AG04449 (cell line): ENCODE measurements around the gene DCST2.
A peak's percentile ranks its signal among the peaks of the same experiment; 100 is the strongest.
"Not testable (repeated sequence)": the region's sequence is repeated elsewhere in the genome, so short reads cannot be mapped to it uniquely, and the experiment has no call there.

Experiments
- CTCF ChIA-PET: fragments of 350-600 bp; formaldehyde crosslinking; extraction: SDS; loops from one replicate; lab custom pipeline; 2021; ENCODE audit warnings: antibody characterized with exemption; lab: Yijun Ruan, JAX
- POLR2A ChIA-PET: fragments of 400-600, 350-600 bp; formaldehyde crosslinking; extraction: SDS; loops from one replicate; lab custom pipeline; 2020; ENCODE audit warnings: antibody characterized with exemption, inconsistent platforms; lab: Yijun Ruan, JAX
- DNase-seq: peaks from one replicate; pipeline ENCODE4 v3.0.0-alpha.2; 2010; ENCODE audit warnings: low read depth, low spot score
- H3K4me3 ChIP-seq: 2 replicates; pipeline ENCODE4 v1.5.1; 2011; ENCODE audit warnings: low read depth, mild to moderate bottlenecking, control low read depth, low read length
- TF ChIP-seq, protein P1 (sequence below): IDR thresholded peaks from one replicate; pipeline ENCODE4 v1.5.1; 2011; ENCODE audit warnings: mild to moderate bottlenecking, moderate library complexity, low read length, control low read depth, inconsistent platforms; ENCODE audit not compliant: insufficient read depth; ENCODE audit errors: missing control alignments

Gene DCST2

DNA sequence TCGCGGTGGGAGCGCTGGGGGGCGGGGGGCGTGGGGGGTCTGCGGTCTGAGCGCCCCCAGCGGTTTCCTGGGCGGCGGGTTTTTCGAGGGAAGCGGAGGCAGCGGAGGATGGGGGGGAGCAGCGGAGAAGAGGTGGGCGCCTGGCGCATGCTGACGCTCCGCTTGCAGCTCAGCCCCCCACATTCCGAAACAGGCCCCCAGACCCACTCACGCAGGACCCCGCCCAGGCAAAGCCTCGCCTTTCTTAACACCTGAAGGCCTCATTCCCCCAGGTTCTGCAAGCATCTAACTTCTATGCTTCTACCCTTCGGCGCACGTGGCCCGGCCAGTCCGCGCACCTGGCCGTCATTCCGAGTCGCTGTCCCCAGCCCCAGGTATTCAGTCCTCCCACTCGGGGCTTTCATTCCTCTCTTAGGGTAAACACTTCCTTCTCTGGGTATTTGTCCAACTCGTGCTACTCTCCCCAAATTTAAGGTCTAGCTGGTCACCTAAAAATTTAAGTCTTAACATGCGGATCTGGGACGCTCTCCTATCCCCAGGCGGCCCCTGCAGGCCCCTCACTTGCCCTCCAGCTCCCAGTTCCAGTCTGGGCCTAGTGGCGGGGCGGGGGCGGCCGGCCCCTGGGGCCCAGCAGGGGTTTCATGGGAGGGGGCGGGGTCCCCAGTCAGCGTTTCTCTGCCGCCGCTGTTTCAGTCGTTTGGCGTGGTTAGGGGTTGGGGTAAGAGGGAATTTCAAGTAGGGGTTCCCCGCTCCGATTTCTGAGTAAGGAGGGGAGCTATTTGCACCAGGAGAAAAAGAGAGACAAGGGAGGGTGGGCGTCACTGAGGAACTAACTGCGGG is 33.8 kb downstream of the DCST2 start:
- POLR2A ChIA-PET: interaction anchor here (0.8 to 1.7 kb wide), 5 partner anchors 20 to 63 kb away, joined by 3 to 9 read pairs (median 4); partner anchors contain the start of genes PBXIP1, PMVK, PYGO2 and SHC1
- DNase-seq: no peak
- TF ChIP-seq, protein P1, sequence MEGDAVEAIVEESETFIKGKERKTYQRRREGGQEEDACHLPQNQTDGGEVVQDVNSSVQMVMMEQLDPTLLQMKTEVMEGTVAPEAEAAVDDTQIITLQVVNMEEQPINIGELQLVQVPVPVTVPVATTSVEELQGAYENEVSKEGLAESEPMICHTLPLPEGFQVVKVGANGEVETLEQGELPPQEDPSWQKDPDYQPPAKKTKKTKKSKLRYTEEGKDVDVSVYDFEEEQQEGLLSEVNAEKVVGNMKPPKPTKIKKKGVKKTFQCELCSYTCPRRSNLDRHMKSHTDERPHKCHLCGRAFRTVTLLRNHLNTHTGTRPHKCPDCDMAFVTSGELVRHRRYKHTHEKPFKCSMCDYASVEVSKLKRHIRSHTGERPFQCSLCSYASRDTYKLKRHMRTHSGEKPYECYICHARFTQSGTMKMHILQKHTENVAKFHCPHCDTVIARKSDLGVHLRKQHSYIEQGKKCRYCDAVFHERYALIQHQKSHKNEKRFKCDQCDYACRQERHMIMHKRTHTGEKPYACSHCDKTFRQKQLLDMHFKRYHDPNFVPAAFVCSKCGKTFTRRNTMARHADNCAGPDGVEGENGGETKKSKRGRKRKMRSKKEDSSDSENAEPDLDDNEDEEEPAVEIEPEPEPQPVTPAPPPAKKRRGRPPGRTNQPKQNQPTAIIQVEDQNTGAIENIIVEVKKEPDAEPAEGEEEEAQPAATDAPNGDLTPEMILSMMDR: no peak
- H3K4me3 ChIP-seq: peak overlapping the region; percentile 72
- CTCF ChIA-PET: interaction anchor here (0.6 to 17.2 kb wide), 30 partner anchors 8 to 519 kb away, joined by 3 to 244 read pairs (median 4); partner anchors contain the start of genes CKS1B, DCST1, DCST2 and FLAD1

DNA sequence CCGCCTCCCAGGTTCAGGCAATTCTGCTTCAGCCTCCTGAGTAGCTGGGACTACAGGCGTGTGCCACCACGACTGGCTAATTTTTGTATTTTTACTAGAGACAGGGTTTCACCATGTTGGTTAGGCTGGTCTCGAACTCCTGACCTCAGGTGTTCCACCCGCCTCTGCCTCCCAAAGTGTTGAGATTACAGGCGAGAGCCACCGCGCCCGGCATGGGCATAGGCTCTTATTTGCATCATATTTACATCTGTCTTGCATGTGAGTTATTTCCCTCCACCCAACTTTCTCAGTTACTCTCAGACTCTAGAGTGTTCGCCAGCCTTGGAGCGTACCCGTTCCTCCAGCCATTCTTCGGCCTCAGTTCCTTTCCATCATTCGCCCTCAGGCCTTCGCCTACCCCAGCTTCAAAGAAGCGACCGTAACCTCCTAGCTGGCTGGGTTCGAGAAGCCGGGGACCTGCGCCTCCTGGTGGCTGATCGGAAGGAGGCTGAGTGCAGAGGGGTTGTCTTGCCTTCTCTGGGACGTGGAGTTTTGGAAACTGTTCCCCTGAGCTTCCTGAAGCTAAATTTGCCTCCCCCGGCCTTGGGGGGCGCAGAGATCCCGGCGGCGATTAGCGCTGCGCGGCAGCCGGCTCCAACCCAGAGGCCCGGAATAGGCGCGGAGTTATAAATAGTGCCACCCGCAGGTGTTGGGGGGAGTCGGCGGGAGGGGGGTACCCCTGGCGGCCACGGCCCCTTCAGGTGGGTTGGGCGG is 34.6 kb downstream of the DCST2 start:
- TF ChIP-seq, protein P1: peak; percentile 89
- DNase-seq: no peak
- CTCF ChIA-PET: interaction anchor here (0.6 to 17.2 kb wide), 29 partner anchors 9 to 518 kb away, joined by 3 to 244 read pairs (median 4); partner anchors contain the start of genes CKS1B, DCST1, DCST2 and FLAD1
- POLR2A ChIA-PET: interaction anchor here (1.0 to 1.7 kb wide), 3 partner anchors 28 to 43 kb away, joined by 4 to 9 read pairs (median 6); partner anchors contain the start of genes PBXIP1, PYGO2 and SHC1
- peak overlapping the region; percentile 72 for H3K4me3 ChIP-seq

DNA sequence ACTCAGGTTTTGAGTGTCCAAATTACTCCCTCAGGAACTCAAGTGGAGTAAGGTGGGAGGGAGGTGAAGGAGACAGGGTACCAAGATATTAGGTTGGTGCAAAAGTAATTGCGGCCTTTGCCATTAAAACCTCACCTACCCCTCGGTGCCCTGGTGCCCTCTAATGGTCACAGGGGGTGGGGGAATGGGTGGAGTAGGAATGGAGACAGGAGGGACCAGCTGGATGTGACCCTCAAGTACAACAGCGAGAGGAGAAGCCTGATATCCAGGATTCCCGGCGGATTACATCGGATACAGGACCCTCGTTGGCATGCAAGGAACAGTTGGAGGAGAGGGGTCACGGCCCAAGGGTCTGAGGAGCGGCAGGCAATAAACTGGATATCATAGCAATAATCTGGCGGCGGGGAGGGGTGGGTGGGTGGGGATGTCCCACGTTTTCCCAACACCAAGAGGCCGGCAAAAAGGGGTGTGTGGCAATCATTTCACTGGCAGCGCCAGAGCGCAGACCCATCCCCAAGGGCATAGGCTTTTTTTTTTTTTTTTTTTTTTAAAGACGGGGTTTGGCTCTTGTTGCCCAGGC is 35.3 kb downstream of the DCST2 start:
- no peak overlapping the region for H3K4me3 ChIP-seq
- DNase-seq: no peak
- ChIA-PET CTCF (interaction anchor here (0.8 to 17.2 kb wide), 21 partner anchors 8 to 438 kb away, joined by 3 to 244 read pairs (median 9); partner anchors contain the start of genes CKS1B, DCST1, DCST2 and FLAD1), POLR2A (interaction anchor here (1.0 to 1.7 kb wide), 3 partner anchors 27 to 43 kb away, joined by 4 to 9 read pairs (median 6); partner anchors contain the start of genes PBXIP1, PYGO2 and SHC1)
- TF ChIP-seq, protein P1: no peak

DNA sequence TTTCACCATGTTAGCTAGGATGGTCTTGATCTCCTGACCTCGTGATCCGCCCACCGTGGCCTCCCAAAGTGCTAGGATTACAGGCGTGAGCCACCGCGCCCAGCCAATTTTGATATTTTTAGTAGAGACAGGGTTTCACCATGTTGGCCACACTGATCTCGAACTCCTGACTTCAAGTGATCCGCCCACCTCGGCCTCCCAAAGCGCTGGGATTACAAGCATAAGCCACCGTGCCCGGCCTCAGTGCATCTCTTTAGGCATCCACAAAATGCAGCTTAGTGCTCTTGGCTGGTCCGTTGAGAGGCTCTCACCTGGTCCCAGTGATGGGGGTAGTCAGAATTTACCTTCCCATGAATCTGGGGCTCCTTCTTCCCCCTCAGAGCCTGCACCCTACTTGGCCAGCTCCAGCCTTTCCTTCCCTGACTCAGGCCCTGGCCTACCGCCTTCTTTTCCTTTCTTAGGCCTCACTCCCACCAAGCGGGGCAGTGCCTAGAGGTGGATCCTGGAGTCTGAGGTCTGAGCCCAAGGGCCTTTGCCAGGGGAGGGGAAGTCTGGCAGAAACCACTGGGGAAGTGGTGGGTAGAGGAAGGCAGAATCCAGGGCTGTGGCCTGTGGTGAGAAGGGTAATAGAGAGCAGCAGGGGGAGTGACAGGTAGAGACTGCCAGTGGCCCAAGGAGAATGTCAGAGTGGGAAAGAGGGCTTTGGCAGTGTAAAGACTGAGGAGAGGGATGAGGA is 36.4 kb downstream of the DCST2 start:
- POLR2A ChIA-PET: no interaction called here
- TF ChIP-seq, protein P1: no peak
- CTCF ChIA-PET: interaction anchor here (1.1 to 17.2 kb wide), 13 partner anchors 12 to 63 kb away, joined by 4 to 244 read pairs (median 15); partner anchors contain the start of genes CKS1B, FLAD1, PBXIP1 and PMVK
- H3K4me3 ChIP-seq: no peak overlapping the region
- no peak for DNase-seq

DNA sequence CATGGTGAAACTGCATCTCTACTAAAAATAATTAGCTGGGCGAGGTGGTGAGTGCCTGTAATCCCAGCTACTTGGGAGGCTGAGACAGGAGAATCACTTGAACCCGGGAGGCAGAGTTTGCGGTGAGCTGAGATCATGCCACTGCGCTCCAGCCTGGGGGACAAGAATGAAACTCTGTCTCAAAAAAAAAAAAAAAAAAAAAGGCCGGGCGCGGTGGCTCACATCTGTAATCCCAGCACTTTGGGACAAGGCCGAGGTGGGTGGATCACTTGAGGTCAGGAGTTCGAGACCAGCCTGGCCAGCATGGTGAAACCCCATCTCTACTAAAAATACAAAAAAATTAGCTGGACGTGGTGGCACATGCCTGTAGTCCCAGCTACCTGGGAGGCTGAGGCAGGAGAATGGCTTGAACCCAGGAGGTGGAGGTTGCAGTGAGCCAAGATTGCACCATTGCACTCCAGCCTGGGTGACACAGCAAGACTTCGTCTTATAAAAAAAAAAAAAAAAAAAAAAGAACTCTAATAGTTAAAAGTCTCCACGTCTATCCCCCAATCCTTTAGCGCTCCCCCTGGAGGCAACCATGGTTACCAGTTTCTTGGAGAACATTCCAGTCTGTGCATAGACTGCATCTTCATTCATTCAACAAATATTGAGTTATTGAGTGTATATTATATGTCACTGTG is 38.1 kb downstream of the DCST2 start:
- not testable (repeated sequence) for H3K4me3 ChIP-seq, DNase-seq
- TF ChIP-seq, protein P1: peak; percentile 57
- POLR2A ChIA-PET: interaction anchor here (0.6 to 2.9 kb wide), 4 partner anchors 12 to 44 kb away, joined by 3 to 16 read pairs (median 6); partner anchors contain the start of genes FLAD1 and PYGO2
- CTCF ChIA-PET: interaction anchor here (0.6 to 17.2 kb wide), 23 partner anchors 9 to 690 kb away, joined by 3 to 244 read pairs (median 5); partner anchors contain the start of genes ADAM15, CKS1B, FLAD1 and PBXIP1
